Liver (tissue), 9 donors: ENCODE measurements around the gene PDE9A. TPM values are rescaled to one million over a fixed set of nuclear protein-coding genes. Genes with fewer than 3 reads are reported as not detected.

Experiments used
- DNase-seq: peaks from one replicate; pipeline ENCODE4 v3.0.0-alpha.2; 2017; ENCODE audit warnings: low spot score
- H3K27ac ChIP-seq, 2 donors: one replicate each; pipeline ENCODE4 v1.7.0; 2013; ENCODE audit warnings: inconsistent platforms in 2 of 2, low read length in 2 of 2, control low read depth in 1 of 2, low read depth in 1 of 2, mild to moderate bottlenecking in 1 of 2
- H3K27me3 ChIP-seq, 4 donors: one replicate each; pipeline versions ENCODE4 v1.6.1 to v1.7.0; 2013; ENCODE audit warnings: low read length in 3 of 4, inconsistent platforms in 1 of 4, mild to moderate bottlenecking in 1 of 4, moderate library complexity in 1 of 4; ENCODE audit not compliant: control insufficient read depth in 4 of 4, insufficient read depth in 4 of 4
- H3K36me3 ChIP-seq, 4 donors: one replicate each; pipeline versions ENCODE4 v1.6.1 to v1.7.0; 2013; ENCODE audit warnings: low read length in 3 of 4, mild to moderate bottlenecking in 3 of 4, low read depth in 1 of 4, moderate library complexity in 1 of 4; ENCODE audit not compliant: control insufficient read depth in 4 of 4, insufficient read depth in 3 of 4
- H3K4me1 ChIP-seq, 4 donors: one replicate each; pipeline versions ENCODE4 v1.6.1 to v1.7.0; 2013; ENCODE audit warnings: low read length in 3 of 4, mild to moderate bottlenecking in 3 of 4, moderate library complexity in 1 of 4; ENCODE audit not compliant: control insufficient read depth in 4 of 4, insufficient read depth in 4 of 4
- H3K4me3 ChIP-seq, 3 donors: one replicate each; pipeline versions ENCODE4 v1.6.1 to v1.7.0; 2013; ENCODE audit warnings: low read length in 3 of 3, control low read depth in 1 of 3, low read depth in 1 of 3, mild to moderate bottlenecking in 1 of 3
- H3K9ac ChIP-seq, 2 donors: one replicate each; pipeline ENCODE4 v1.7.0; 2013; ENCODE audit warnings: low read length in 2 of 2, mild to moderate bottlenecking in 2 of 2, moderate library complexity in 2 of 2, control low read depth in 1 of 2, low read depth in 1 of 2
- H3K9me3 ChIP-seq, 4 donors: one replicate each; pipeline versions ENCODE4 v1.6.1 to v1.7.0; 2013; ENCODE audit warnings: low read length in 3 of 4; ENCODE audit not compliant: control insufficient read depth in 4 of 4
- ATF3 ChIP-seq: IDR thresholded peaks from 2 replicates; pipeline ENCODE4 v1.6.1; 2016; ENCODE audit warnings: antibody characterized with exemption
- CTCF ChIP-seq: fragments of 150-350 bp; IDR thresholded peaks from 2 replicates; pipeline ENCODE4 v1.5.1; 2017; ENCODE audit warnings: improper control_type of control experiment, low read depth, low read length; ENCODE audit not compliant: missing input control
- EGR1 ChIP-seq, 2 donors: IDR thresholded peaks; 2 replicates each; pipeline ENCODE4 v1.6.1; 2016 to 2018; ENCODE audit warnings: antibody characterized with exemption in 2 of 2, low read depth in 2 of 2
- FOXA1 ChIP-seq: IDR thresholded peaks from 2 replicates; pipeline ENCODE4 v1.6.1; 2016; ENCODE audit warnings: antibody characterized with exemption
- FOXA2 ChIP-seq: IDR thresholded peaks from 2 replicates; pipeline ENCODE4 v1.6.1; 2016; ENCODE audit warnings: antibody characterized with exemption
- GABPA ChIP-seq, 2 donors: IDR thresholded peaks in 1 of 2; conservative IDR thresholded peaks in 1 of 2; 2 replicates each; pipeline ENCODE4 v1.6.1; 2016; ENCODE audit warnings: antibody characterized with exemption in 2 of 2, mild to moderate bottlenecking in 1 of 2, moderate library complexity in 1 of 2
- HNF4A ChIP-seq, 2 donors: conservative IDR thresholded peaks; 2 replicates each; pipeline ENCODE4 v1.6.1; 2016; ENCODE audit warnings: antibody characterized with exemption in 2 of 2, mild to moderate bottlenecking in 2 of 2
- HNF4G ChIP-seq: IDR thresholded peaks from 2 replicates; pipeline ENCODE4 v1.6.1; 2016; ENCODE audit warnings: antibody characterized with exemption
- JUND ChIP-seq, 2 donors: IDR thresholded peaks; 2 replicates each; pipeline ENCODE4 v1.6.1; 2016; ENCODE audit warnings: antibody characterized with exemption in 2 of 2
- MAX ChIP-seq: IDR thresholded peaks from 2 replicates; pipeline ENCODE4 v1.6.1; 2016; ENCODE audit warnings: antibody characterized with exemption
- NR2F2 ChIP-seq: IDR thresholded peaks from 2 replicates; pipeline ENCODE4 v1.6.1; 2016; ENCODE audit warnings: antibody characterized with exemption
- RAD21 ChIP-seq, 2 donors: IDR thresholded peaks; 2 replicates each; pipeline ENCODE4 v1.6.1; 2016; ENCODE audit warnings: antibody characterized with exemption in 2 of 2, mild to moderate bottlenecking in 2 of 2
- REST ChIP-seq: IDR thresholded peaks from 2 replicates; pipeline ENCODE4 v1.6.1; 2016; ENCODE audit warnings: antibody characterized with exemption, mild to moderate bottlenecking
- RXRA ChIP-seq, 2 donors: IDR thresholded peaks; 2 replicates each; pipeline ENCODE4 v1.6.1; 2017 to 2018; ENCODE audit warnings: antibody characterized with exemption in 2 of 2, mild to moderate bottlenecking in 1 of 2
- SP1 ChIP-seq: IDR thresholded peaks from 2 replicates; pipeline ENCODE4 v1.6.1; 2018; ENCODE audit warnings: antibody characterized with exemption, mild to moderate bottlenecking
- YY1 ChIP-seq: IDR thresholded peaks from 2 replicates; pipeline ENCODE4 v1.6.1; 2016; ENCODE audit warnings: antibody characterized with exemption, mild to moderate bottlenecking
- ZBTB33 ChIP-seq: IDR thresholded peaks from 2 replicates; pipeline ENCODE4 v1.6.1; 2016; ENCODE audit warnings: antibody characterized with exemption
- WGBS: extraction: QIAGEN DNeasy Blood & Tissue Kit; methylation state at CpG from one replicate; pipeline ENCODE4 v1.1.7; 2013; 5-methylcytosine and 5-hydroxymethylcytosine counted together
- polyA plus RNA-seq, 2 donors: library from polyadenylated mRNA; stranded (reverse) in 1 of 2; unstranded in 1 of 2; fragments of 200-250 nt in 1 of 2; fragments of >200 nt in 1 of 2; fragmentation: Nextera tagmentation in 1 of 2; extraction: Ambion mirVana in 1 of 2; gene quantifications; one replicate each; pipeline versions ENCODE4 v1.2.1 to v1.2.3, GENCODE V29; 2013 to 2015
- total RNA-seq, 2 donors: library from RNA; depleted of rRNA; stranded (reverse); fragments of >200 nt; gene quantifications; one replicate each; pipeline ENCODE4 v1.2.3, GENCODE V29; 2014
- donor health status: healthy.
- donor health status: healthy.
- donor health status: healthy.
- donor health status: healthy.
- donor health status: healthy.

Gene PDE9A
- total and polyA plus RNA-seq, 4 donors, result 1.5 to 4.2 (median 2.7) TPM

- no peak for DNase-seq
- H3K4me3 ChIP-seq, result no peak overlapping the region
- H3K4me1 ChIP-seq, result no peaks in the 10 kb centered on the region
- WGBS, result 96% methylated on average over 27 of the region's 27 CpGs
- H3K9me3 ChIP-seq, result no peaks in the 10 kb centered on the region
- H3K9ac ChIP-seq, result no peak overlapping the region
- H3K27ac ChIP-seq, result no peak overlapping the region
- peaks cover 0 to 14% (median 5%) of the 10 kb centered on the region in 4 donors for H3K36me3 ChIP-seq
- TF ChIP-seq HNF4A (conservative IDR thresholded peaks at IDR 0.05) (no peak), HNF4G (no peak), RXRA (IDR thresholded peaks at IDR 0.05) (no peak), FOXA1 (no peak), NR2F2 (no peak), MAX (no peak), RAD21 (IDR thresholded peaks at IDR 0.05) (no peak), GABPA (IDR thresholded peaks at IDR 0.05 in 1 of 2, conservative IDR thresholded peaks at IDR 0.05 in 1 of 2) (no peak), FOXA2 (no peak)
- no peaks in the 10 kb centered on the region for H3K27me3 ChIP-seq
These were observed 117.5 kb downstream of the PDE9A start for GRCh38 chr21:42770717-42771502.

- H3K27me3 ChIP-seq, result no peaks in the 10 kb centered on the region
- H3K36me3 ChIP-seq, result peaks cover 0 to 14% (median 5%) of the 10 kb centered on the region in 4 donors
- 96% methylated on average over 12 of the region's 12 CpGs for WGBS
- no peaks in the 10 kb centered on the region for H3K9me3 ChIP-seq
- H3K4me3 ChIP-seq, result no peak overlapping the region
- H3K4me1 ChIP-seq, result no peaks in the 10 kb centered on the region
- H3K27ac ChIP-seq, result no peak overlapping the region
- DNase-seq, result no peak
- H3K9ac ChIP-seq, result no peak overlapping the region
- no peak for TF ChIP-seq FOXA2
- TF ChIP-seq SP1, result no peak
- no peak for TF ChIP-seq CTCF
- no peak for TF ChIP-seq ATF3
- no peak for TF ChIP-seq ZBTB33
- TF ChIP-seq JUND (IDR thresholded peaks at IDR 0.05), result no peak
- no peak for TF ChIP-seq MAX
- TF ChIP-seq GABPA (IDR thresholded peaks at IDR 0.05 in 1 of 2, conservative IDR thresholded peaks at IDR 0.05 in 1 of 2), result no peak
- no peak for TF ChIP-seq EGR1 (IDR thresholded peaks at IDR 0.05; ENCODE audit: low read depth in 2 of 2)
- TF ChIP-seq YY1, result no peak
- no peak for TF ChIP-seq REST
- TF ChIP-seq HNF4G, result no peak
- TF ChIP-seq RXRA (IDR thresholded peaks at IDR 0.05), result no peak
- no peak for TF ChIP-seq RAD21 (IDR thresholded peaks at IDR 0.05)
- no peak for TF ChIP-seq NR2F2
- TF ChIP-seq FOXA1, result no peak
These were observed 118.0 kb downstream of the PDE9A start for GRCh38 chr21:42771503-42771805.
